Activated gamma-delta T cell (primary cell): ENCODE data around the gene HOXB9.
A peak's percentile ranks its signal among the peaks of the same experiment; 100 is the strongest.

Experiments
- DNase-seq: peaks from one replicate; lab custom pipeline; 2025; lab: John Stamatoyannopoulos, UW

HOXB9 gene

DNA sequence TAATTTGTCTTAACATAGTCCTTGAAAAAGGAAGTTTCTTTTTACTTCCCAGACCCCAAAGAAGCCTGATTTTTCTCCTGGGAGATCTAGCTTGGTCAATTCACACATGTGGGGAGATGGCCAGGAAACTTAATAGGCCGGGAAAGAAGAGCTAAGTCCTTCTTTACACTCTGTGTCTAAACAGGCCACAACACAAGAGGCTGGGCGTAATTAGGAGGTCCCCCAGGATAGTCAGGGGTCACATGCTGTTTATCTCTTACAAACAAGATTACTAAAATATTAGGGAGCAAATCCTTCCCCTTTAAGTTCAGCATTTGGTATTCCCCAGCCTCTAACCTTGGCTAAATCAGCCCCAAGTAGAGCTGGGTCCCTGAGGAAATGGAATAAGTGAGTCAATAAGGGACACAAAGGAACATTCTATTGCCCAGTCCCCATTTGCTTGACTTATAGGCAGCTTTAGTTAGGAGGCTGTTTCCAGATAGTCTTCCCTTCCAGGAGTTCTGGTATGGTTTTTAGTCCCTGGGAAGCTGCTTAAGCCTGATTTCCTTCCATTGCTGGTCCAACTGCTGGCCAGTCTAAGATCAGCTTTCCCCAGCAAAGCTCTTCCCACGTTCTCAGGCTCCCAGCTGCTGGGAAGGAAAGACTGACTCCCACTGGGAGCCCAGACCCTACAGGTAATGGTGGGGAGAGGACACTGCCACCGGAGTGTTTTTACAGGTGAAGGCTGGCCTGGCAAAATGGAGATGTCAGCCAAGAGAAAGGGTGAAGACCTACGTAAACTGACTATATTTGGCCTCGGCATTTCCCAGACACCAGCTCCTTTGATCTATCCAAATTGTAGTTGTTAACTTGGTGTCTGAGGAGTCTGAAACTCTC, 14.1 kb upstream of the HOXB9 start:
- no peak for DNase-seq

DNA sequence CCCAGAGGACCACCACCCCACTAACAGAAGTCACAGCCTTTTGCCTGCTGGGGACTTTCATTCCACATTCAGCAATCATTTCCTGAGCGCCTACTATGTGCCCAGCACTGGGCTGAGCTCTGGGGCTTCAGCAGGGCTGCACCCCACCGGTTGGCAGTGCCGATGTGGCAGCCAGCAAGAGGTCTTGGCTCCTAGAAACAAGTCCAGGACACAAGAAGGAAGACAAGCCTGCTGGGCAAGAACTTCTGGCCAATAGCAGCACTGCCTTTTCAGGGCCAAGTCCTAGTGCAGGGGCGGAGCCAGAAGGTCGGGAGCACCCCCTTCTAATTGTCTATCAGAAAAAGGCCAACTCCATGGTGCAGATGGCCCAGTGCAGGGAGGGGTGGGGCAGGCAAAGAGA, 13.0 kb upstream of the HOXB9 start:
- DNase-seq: no peak

DNA sequence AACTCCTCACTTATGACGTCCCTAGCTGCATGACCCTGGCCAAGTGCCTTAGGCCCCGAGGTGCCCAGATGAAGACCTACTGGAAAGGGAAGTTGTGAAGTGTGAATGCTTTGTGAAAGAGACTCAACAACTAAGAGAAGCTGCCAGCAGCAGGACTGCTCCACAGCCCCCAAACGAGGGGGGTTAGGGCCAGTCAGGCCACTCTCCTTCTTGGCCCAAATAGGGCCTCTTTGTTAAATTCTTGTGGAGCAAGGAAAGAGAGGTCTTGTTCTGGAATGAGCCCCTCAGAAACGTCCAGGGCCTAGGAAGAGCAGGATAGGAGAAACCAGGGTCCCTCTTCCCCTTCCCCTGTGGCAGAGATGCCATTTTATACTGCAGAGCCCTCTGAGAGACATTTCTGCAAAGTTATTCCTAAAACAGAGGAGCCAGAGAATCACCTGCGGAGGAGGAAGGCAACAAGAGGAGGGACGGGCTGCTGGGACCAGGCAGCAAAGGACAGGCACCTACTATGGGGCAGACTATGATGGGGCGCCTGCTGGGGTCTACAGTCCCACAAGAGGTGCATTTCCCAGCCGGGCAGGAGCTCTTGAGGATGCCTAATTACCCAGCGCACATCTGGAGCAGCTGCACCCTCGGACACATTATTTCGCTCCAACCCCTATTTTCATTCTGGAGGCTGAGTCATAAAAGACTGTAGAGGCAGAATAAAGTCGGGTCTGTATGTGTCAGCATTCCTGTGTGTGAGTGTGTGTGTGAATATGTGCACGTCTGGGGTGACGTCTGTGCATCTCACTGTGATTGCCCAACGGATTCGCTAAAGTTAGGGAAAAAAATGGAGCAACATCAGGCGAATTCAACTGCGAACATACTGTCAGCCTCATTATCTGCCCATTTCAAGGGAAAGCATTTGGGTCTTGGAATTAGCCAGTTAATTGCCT, 11.4 kb upstream of the HOXB9 start:
- no peak for DNase-seq

DNA sequence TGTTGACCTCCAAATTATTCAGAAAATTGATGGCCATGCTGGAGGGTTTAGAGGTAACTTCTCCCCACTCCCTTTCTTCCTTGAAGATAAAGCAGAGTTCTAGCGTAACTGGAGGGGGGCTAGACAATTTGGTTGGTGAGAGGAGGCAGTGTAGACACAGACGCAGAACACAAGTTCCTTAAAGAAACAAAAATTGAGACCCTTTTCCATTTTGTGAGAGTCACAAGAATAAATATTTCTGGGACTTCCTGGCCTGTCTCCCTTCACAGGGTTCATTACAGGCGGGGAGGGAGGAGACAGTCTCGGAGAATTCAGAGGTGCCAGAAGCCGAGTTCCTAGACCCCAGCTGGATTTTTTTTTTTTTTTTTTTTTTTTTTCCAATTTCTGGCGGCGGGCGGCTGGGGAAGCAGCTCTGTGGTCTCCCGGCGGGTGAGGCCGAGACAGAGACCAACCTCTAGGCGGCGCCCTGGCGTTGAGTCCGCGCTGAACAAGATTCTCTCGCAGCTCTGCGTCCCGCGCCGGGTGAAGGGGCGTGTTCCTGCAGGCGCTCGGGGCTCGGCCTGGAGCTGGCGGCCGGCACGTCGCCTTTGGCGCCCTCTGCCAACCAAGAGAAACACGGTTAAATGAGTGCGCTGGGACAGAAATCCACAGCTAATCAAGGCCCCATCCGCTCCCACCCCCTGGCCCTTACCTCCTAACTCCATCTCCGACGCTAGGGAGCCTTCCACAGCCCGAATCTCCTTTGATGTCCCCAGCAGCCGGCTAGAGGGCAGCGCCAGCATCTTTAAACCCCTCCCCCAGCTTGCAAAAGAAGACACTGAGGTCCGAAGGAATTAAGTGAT, 10.2 kb upstream of the HOXB9 start:
- DNase-seq: no peak

DNA sequence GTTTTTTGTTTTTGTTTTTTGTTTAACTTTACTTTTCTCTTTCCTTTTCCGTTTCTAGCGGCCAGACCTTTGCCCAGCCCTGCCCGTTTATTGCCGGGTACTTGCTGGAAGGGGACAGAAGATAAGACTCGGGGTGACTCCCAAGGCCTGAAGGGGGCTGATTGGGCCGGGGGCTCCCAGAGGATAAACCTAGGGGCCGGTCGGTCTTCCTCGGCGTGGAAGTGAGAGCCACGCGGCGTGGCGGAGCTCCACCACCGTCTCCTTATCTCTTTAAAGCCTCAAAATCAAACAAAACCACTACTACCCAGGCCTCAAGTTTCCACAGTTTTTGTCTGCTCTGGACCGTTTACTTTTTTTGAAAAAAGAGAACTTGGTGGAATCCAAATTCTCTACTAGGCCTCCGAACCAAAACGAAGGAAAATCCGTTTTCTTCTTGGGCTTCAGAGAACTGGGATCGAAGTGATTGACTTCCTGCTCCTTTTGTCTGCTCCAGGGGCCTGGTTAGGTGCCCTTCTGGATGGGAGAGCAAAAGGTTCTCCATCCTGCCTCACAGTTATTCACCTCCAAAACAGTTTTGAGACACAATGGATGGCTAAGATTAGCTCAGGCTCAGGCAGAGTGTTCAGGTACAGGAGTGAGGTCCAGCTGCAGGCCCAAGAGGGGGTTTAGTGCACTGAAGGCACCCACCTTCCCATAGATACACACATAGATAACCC, 8.5 kb upstream of the HOXB9 start:
- DNase-seq: no peak

DNA sequence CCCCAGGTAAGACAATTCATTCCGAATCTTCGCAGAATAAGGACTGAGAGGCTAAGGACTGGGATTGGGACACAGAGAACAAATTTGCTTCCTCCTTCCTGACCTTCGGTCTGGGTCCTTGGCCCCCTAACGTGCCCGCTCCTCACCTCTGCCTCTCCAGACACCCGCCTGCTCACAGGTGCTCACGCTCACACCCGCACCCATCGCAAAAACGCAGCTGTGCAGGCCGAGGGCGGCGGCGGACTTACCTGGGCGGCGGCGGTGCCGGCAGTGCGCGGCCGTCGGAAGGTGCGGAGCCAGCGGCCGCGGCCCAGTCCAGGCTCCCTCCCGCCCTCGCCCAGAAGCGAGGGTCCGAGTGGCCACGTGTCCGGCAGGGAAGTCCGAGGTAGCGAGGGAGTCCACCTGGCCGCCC, 7.1 kb upstream of the HOXB9 start:
- DNase-seq: no peak

DNA sequence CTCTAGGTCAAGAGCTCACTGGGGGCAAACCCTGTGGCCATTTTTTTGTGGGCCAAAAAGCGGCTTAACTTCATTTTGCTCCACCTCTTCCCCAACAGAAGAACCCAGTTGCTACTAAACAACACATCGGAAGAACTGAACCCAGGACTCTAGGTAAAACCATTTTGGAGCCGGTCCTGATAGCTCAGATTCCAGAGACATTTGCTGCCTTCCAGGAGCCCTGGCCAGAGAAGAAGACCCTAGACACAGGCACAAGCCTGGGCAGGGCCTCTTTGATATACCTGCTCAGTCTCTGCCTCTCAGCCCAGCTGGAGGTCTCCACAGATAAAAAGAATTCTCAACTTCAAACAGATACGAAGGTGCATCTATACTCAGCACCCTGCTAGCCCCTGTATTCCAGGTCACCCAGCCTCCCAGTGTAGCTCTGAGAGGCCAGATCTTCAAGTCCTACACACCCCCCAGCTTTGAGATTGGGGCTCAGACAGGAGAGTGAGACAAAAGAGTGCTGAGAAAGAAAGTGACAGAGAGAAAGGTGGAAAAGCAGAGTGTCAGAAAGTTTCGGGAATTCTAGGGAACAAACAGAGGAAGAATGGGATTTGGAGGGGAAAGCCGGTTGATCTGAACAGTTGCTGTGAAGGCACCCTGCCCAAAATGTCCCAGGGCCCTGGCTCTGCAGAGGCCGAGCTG, 6.6 kb upstream of the HOXB9 start:
- no peak for DNase-seq

DNA sequence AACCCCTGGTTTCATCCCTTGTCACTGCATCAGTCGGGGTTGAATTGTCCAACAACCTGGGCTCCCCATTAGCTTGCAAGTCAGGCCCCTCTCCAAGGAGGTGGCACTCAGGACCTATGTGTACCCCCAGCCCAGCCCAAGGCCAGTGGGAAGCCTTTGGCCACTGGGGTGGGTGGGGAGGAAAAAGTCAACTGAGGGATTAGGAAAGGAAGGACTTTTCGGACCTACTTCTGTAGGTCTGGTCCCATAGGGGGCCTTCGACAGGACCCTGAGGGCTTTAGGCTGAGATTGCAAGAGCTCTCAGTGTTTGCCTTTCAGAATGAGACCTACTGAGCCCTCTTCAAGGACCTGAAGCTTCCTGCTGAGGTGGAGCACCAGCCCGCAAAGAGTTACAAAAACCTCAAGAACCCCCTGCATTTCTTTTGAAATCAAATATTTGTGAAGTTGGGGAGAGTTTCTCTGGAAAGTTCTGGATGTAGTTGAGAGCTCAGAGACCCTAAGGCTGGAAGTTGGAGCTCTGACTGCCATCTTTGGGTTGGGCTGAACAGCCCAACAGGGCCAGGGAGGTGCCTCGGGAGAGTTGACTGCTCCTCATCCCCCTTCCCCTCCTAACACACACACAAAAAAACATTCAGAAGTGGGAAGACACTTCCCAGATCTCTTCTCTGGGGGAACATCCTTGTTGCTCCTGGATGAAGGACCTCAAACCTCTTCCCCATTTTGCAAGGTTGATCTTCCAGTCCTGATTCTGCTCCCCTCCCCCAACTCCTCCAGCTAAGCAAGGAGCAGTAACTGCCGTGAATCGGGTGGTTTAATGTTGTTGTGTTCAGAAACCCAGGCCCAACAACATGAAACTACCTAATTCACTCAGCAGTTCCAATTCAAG, 5.8 kb upstream of the HOXB9 start:
- DNase-seq: no peak

DNA sequence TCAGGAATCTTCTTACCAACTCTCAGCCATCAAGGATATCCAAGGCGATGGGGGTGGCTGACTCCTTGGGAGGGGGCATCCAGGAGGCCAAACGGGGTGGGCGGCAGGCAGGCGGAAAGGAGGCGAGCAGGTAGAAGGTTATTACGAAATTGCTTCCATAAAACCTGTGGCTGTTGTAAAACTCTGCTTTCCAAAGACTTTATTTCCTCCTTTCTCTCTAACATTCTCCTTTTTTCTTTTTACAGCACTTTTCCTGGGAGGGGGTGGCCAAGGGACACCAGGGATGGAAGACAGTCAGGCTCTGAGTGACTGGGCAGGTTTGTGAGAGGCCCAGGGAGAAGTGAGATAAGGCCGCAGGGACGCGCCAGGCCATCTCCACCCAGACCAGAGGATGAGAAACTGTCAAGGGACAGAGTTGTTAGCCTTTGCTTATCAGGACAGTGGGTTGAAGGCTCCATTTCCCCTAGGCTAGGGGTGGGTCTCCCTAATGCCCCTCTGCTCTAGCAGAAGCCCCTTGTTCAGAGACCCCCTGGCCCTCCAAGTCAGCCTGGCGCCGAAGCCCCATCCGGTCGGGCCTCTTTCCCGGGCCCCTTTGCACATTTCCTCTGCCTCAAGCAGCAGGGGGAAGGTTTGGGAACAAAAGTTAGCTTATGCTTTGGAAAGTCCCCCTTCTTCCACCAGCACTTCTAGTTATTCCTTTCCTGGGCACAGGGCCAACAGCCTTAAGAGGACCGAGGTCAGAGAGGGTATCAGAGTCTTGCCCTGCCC, 5.0 kb upstream of the HOXB9 start:
- DNase-seq: no peak

DNA sequence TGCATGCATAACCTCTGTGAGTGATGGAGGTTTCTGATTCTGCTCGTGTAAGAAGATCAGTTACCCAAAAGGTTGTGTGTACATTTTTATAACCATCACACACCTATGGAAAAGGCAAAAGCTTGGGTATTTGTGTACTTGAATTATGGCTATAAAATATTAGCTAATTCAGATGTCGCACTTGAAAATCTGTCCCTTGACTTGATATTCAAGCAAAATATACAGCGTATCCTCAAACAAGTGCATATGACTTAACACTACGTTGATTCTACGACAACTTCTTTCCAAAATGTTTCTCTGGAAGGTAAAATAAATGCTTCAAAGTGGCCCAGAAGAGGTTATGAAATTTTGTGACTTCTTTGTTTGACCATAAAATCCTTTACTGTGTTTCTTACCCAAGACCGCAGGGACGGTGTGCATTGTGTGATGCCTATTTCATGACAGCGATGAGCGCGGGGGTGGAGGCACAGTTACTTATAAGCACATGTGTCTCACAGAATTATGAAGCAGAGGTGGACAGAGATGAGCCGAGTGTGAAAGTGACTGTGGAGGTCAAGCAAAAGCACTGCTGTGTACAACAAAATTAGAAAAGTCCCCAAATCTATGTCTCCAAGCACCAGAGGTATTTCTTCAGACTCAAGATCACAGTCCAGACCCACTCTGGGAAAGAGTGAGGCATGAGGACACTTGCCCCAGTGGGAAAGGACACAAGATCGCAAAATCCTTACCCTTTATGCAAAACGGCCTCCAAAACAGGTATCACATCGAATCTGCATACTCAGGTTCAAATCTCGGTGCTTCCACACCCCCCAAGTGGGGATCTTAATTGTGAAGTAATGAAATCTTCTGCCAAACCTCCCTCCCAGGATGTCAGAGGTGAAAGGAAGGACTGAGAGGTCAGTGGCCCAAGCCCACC, 4.1 kb upstream of the HOXB9 start:
- no peak for DNase-seq

DNA sequence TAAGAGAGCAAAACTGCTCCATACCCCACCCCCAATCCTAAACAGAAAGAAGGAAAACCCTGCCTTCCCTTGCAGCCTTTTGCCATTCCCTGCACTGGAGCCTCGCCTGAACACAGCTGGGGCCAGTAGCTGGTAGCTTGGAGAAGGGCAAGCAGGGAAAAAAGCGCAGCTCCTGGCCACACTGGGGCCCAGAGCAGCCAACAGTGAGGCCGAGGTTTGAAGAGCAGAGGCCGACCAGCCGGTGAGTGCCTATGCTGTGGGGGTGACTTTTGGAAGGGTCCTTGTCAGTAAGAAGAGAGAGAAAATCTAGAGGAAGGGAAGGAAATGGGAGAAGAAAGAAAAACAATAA, 3.2 kb upstream of the HOXB9 start:
- no peak for DNase-seq

DNA sequence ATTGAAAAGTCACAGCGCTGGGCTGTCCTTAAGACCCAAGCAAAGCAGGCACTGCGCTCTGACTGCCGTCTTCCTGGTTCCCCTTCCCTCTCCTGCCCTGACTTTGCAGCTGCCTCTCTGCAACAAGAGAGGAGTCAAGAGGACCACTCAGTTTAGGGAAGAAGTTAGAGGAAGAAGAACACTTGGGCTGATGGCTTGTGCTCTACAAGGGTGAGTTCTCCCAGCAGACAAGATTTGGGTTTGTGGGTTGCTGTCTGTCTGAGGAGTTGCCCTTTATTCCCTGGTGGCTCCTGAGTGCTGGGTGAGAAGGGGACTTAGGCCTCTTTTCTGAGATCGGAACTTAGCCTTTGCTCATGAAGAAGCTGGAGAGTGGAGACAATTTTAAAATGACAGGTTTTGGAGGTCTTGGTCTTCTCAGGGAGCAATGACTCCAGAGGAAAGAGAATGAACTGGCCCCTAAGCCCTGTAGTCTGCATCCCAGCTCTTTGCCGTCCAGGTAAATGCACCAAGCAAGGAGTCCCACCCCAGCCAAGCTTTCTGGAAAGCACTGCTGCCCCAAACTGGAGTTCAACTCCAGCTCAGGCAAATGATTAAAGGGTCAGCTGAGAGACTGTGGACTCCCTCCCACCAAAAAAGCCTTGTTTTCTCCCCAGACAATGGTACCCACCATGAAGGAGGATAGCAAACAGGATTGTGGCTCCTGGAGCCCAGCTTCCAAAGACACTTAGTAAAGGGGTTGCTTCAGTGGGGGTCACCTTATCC, 2.7 kb upstream of the HOXB9 start:
- DNase-seq: no peak

DNA sequence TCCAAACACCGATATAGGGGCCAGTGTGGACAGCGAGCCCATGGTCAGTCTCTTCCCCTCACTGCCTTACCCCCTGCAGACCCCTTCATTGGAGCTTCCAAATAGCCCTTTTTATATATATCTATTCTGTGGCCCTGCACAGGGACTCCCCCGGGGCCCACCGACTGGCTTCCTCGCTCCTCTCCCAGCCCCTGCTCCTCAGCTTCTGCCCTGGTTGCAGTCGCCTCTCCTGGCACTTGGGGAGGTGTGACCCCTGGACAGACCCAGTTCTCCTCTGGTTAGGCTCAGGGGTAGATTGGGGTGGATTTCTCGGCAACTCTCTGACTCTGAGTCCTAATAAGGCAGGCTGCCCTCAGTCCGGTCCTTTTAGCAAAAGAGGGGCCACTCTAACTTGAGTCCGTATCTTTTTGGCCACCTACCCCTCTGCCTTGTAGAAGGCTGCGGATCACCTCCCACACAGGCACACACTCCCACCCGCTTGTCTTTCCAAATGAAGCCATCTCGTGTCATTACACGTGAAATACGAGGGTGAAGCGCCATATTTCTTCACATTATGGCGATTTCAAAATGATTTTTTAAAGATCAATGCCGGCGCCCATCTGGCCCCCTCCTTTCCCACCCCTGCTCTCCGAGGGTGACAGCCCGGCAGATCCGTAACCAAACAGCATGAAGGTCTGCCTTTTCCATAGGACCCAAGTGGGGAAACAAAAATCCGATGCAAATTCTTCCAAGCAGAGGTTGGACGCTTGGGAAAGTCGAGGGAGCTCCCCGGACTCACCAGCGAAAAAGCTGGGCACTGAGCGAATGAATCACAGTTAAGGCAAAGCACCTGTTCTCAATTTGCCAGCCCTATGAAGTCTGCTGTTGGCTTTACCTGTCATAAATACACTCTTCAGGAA, 1.7 kb upstream of the HOXB9 start:
- DNase-seq: no peak

DNA sequence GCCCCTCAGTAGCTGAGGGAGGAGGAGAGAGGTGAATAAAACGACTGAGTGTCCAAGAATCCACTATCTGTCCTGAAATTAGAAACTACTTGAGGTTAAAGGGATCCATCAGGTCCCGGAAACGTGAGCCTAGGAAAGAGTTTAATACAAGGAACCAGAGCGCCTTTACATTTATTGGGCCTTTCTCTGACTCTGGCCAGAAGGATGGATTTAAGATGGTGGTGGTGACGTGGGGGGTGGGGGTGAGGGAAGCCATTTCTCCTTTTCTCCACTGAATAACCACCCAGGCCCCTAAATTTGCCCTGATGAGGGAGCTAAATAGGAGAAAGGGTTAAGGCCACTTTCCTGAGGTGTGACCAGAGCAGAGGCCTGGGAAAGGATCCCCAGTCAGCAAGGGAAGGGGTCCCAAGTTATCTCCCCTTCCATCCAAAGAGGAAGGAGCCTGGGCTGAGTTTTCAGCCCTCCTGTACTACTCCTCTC, 1.0 kb upstream of the HOXB9 start:
- DNase-seq: no peak

DNA sequence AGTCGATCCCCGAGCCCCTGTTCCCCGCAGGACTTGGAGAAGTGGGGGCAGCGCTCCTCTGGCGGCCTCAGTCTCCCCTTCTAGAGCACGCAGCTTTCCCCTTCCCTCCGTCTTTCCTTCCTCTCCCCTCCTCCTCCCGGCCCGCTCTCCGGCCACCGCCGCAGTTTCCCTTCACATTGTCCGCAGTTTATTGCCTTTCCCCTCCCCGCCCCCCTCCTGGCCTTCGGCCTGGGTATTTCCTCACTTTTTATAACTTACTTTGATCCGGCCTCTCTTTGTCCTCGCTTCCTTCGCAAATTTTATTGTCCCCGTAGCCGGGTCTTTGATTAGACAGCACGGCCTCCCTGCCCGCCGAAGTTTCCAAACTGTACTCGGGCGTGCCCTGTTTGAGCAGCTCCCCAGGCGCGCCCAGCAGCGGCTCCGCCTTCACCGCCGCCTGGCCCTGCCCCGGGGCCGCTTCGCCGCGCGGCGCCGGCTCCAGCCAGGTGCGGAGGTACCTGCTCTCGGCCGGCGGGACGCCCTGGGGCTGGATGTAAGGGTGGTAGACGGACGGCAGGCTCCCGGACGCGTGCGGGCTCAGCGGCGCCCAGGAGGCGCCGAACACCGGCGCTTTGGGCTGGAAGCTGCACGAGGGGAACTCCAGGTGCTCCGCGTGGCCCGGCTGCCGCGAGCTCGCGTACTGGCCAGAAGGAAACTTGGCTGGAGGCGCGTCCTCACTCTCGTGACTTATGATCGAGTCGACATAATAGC, 488 bp downstream of the HOXB9 start:
- DNase-seq: peak; percentile 41
